ENCODE results near the gene RRAD. TPM values are rescaled to one million over a fixed set of nuclear protein-coding genes. Genes with fewer than 3 reads are reported as not detected.
"Not testable (repeated sequence)": the region's sequence is repeated elsewhere in the genome, so short reads cannot be mapped to it uniquely, and the experiment has no call there.

Gene RRAD
- total RNA-seq, 1 donor from 2014 or later, result 0.24 TPM

GRCh38 chr16:66960270-66960669, 34.9 kb upstream of the RRAD start:
- no peak overlapping the region for H2AFZ ChIP-seq (replicated peaks)
- no peaks in the 10 kb centered on the region for H3K4me1 ChIP-seq
- no peak for DNase-seq (ENCODE audit: low spot score)
- no peaks in the 10 kb centered on the region for H3F3A ChIP-seq (ENCODE audit: low read depth)
- no peaks in the 10 kb centered on the region for H3K9me3 ChIP-seq (ENCODE audit: low read depth)
- Mint-ChIP-seq H3K9me3 (no peaks in the 10 kb centered on the region), H3K27me3 (ENCODE audit: insufficient read depth, low read depth) (peaks cover 13% of the 10 kb centered on the region), H3K27ac (no peak overlapping the region), H3K4me3 (no peak overlapping the region), H3K4me1 (peaks cover 12% of the 10 kb centered on the region), H3K36me3 (no peaks in the 10 kb centered on the region)
- no peaks in the 10 kb centered on the region for H3K79me2 ChIP-seq (ENCODE audit: low read depth)
- peaks cover 21% of the 10 kb centered on the region for H3K27me3 ChIP-seq
- no peak overlapping the region for H3K4me2 ChIP-seq
- no peaks in the 10 kb centered on the region for H3K36me3 ChIP-seq
- no peak overlapping the region for H3K4me3 ChIP-seq
- no peak overlapping the region for H3K9ac ChIP-seq
- no peak overlapping the region for H3K27ac ChIP-seq
- H4K20me1 ChIP-seq (ENCODE audit: low read depth), result no peaks in the 10 kb centered on the region
- TF ChIP-seq CTCF (IDR thresholded peaks at IDR 0.05) (no peak), EZH2 (IDR thresholded peaks at IDR 0.05) (no peak), EZH2phosphoT487 (IDR thresholded peaks at IDR 0.05) (no peak)

GRCh38 chr16:66959704-66960161, 34.4 kb upstream of the RRAD start:
- Histone ChIP-seq H4K20me1 (ENCODE audit: low read depth) (no peaks in the 10 kb centered on the region), H3K27me3 (peaks cover 21% of the 10 kb centered on the region), H3K27ac (no peak overlapping the region), H3K4me2 (no peak overlapping the region), H2AFZ (replicated peaks) (no peak overlapping the region), H3K4me1 (no peaks in the 10 kb centered on the region), H3K36me3 (no peaks in the 10 kb centered on the region), H3K9me3 (ENCODE audit: low read depth) (no peaks in the 10 kb centered on the region), H3K4me3 (no peak overlapping the region), H3F3A (ENCODE audit: low read depth) (no peaks in the 10 kb centered on the region), H3K79me2 (ENCODE audit: low read depth) (no peaks in the 10 kb centered on the region), H3K9ac (no peak overlapping the region)
- H3K36me3 Mint-ChIP-seq, result no peaks in the 10 kb centered on the region
- peaks cover 15% of the 10 kb centered on the region for H3K27me3 Mint-ChIP-seq (ENCODE audit: insufficient read depth, low read depth)
- H3K9me3 Mint-ChIP-seq, result no peaks in the 10 kb centered on the region
- no peak for TF ChIP-seq EZH2 (IDR thresholded peaks at IDR 0.05)
- TF ChIP-seq CTCF (IDR thresholded peaks at IDR 0.05), result no peak
- no peak overlapping the region for H3K4me3 Mint-ChIP-seq
- DNase-seq (ENCODE audit: low spot score), result no peak
- H3K27ac Mint-ChIP-seq, result no peak overlapping the region
- peaks cover 12% of the 10 kb centered on the region for H3K4me1 Mint-ChIP-seq

GRCh38 chr16:66958857-66959703, 33.7 kb upstream of the RRAD start:
- Histone ChIP-seq H3K9ac (no peak overlapping the region), H2AFZ (replicated peaks) (no peak overlapping the region), H3K4me1 (no peaks in the 10 kb centered on the region), H3K4me3 (no peak overlapping the region), H4K20me1 (ENCODE audit: low read depth) (no peaks in the 10 kb centered on the region), H3K27me3 (peaks cover 21% of the 10 kb centered on the region), H3K79me2 (ENCODE audit: low read depth) (no peaks in the 10 kb centered on the region), H3F3A (ENCODE audit: low read depth) (no peaks in the 10 kb centered on the region), H3K9me3 (ENCODE audit: low read depth) (no peaks in the 10 kb centered on the region), H3K4me2 (no peak overlapping the region), H3K27ac (no peak overlapping the region), H3K36me3 (no peaks in the 10 kb centered on the region)
- H3K36me3 Mint-ChIP-seq, result no peaks in the 10 kb centered on the region
- H3K9me3 Mint-ChIP-seq, result no peaks in the 10 kb centered on the region
- TF ChIP-seq CTCF (IDR thresholded peaks at IDR 0.05) (no peak), EZH2 (IDR thresholded peaks at IDR 0.05) (no peak), EZH2phosphoT487 (IDR thresholded peaks at IDR 0.05) (no peak)
- H3K27ac Mint-ChIP-seq, result no peak overlapping the region
- peaks cover 15% of the 10 kb centered on the region for H3K27me3 Mint-ChIP-seq (ENCODE audit: insufficient read depth, low read depth)
- no peak overlapping the region for H3K4me3 Mint-ChIP-seq
- no peak for DNase-seq (ENCODE audit: low spot score)
- H3K4me1 Mint-ChIP-seq, result peaks cover 12% of the 10 kb centered on the region

GRCh38 chr16:66956154-66956457, 30.8 kb upstream of the RRAD start:
- H3K9me3 ChIP-seq (ENCODE audit: low read depth); H4K20me1 ChIP-seq (ENCODE audit: low read depth); H2AFZ ChIP-seq (replicated peaks); H3K27ac Mint-ChIP-seq; H3F3A ChIP-seq (ENCODE audit: low read depth); H3K4me3 Mint-ChIP-seq; H3K36me3 Mint-ChIP-seq; H3K9ac ChIP-seq; H3K4me1 ChIP-seq; H3K27ac ChIP-seq; H3K36me3 ChIP-seq; H3K9me3 Mint-ChIP-seq; H3K4me2 ChIP-seq; DNase-seq (ENCODE audit: low spot score); H3K79me2 ChIP-seq (ENCODE audit: low read depth); H3K4me3 ChIP-seq: not testable (repeated sequence)
- H3K27me3 Mint-ChIP-seq (ENCODE audit: insufficient read depth, low read depth), result peaks cover 16% of the 10 kb centered on the region
- H3K4me1 Mint-ChIP-seq, result peaks cover 11% of the 10 kb centered on the region
- peaks cover 26% of the 10 kb centered on the region for H3K27me3 ChIP-seq

GRCh38 chr16:66955363-66956153, 30.2 kb upstream of the RRAD start:
- not testable (repeated sequence) for H3K36me3 Mint-ChIP-seq; DNase-seq (ENCODE audit: low spot score); H2AFZ ChIP-seq (replicated peaks); H3K4me2 ChIP-seq; H3F3A ChIP-seq (ENCODE audit: low read depth); H3K9me3 Mint-ChIP-seq; H3K4me3 Mint-ChIP-seq; H4K20me1 ChIP-seq (ENCODE audit: low read depth); H3K79me2 ChIP-seq (ENCODE audit: low read depth); H3K36me3 ChIP-seq; H3K4me1 ChIP-seq; H3K9ac ChIP-seq; H3K4me3 ChIP-seq; H3K9me3 ChIP-seq (ENCODE audit: low read depth); H3K27ac Mint-ChIP-seq; H3K4me1 Mint-ChIP-seq; H3K27ac ChIP-seq
- peaks cover 14% of the 10 kb centered on the region for H3K27me3 Mint-ChIP-seq (ENCODE audit: insufficient read depth, low read depth)
- peaks cover 31% of the 10 kb centered on the region for H3K27me3 ChIP-seq

Data from neural progenitor cell (in vitro differentiated cells).